H9 (cell line): ENCODE data around the gene SPEG. TPM values are rescaled to one million over a fixed set of nuclear protein-coding genes. Genes with fewer than 3 reads are reported as not detected.

Experiments used
- DNase-seq: peaks from one replicate; pipeline ENCODE4 v3.0.0-alpha.2; 2017
- H2AFZ ChIP-seq: one replicate; pipeline ENCODE4 v1.6.1; 2013; ENCODE audit warnings: mild to moderate bottlenecking, low read length, control low read depth, moderate library complexity
- H2AK5ac ChIP-seq: 2 replicates; pipeline ENCODE4 v1.6.1; 2013; ENCODE audit warnings: low read length, control low read depth, mixed read lengths; ENCODE audit not compliant: insufficient read length
- H2BK120ac ChIP-seq: one replicate; pipeline ENCODE4 v1.6.1; 2013; ENCODE audit warnings: low read depth, mild to moderate bottlenecking, low read length, control low read depth, inconsistent platforms; ENCODE audit not compliant: poor library complexity, severe bottlenecking
- H2BK12ac ChIP-seq: 2 replicates; pipeline ENCODE4 v1.6.1; 2013; ENCODE audit warnings: low read length, control low read depth, mixed read lengths, low read depth; ENCODE audit not compliant: insufficient read length
- H2BK15ac ChIP-seq: 2 replicates; pipeline ENCODE4 v1.6.1; 2013; ENCODE audit warnings: low read depth, low read length, control low read depth
- H2BK20ac ChIP-seq: one replicate; pipeline ENCODE4 v1.6.1; 2013; ENCODE audit warnings: low read depth, mild to moderate bottlenecking, low read length, control low read depth, inconsistent platforms; ENCODE audit not compliant: poor library complexity, severe bottlenecking
- H2BK5ac ChIP-seq: 2 replicates; pipeline ENCODE4 v1.6.1; 2013; ENCODE audit warnings: low read length, control low read depth, mixed read lengths; ENCODE audit not compliant: insufficient read length
- H3K14ac ChIP-seq: 2 replicates; pipeline ENCODE4 v1.6.1; 2013; ENCODE audit warnings: low read length, control low read depth; ENCODE audit not compliant: insufficient read depth
- H3K18ac ChIP-seq: 2 replicates; pipeline ENCODE4 v1.6.1; 2013; ENCODE audit warnings: low read depth, mild to moderate bottlenecking, mixed read lengths, low read length, control low read depth; ENCODE audit not compliant: insufficient read length
- H3K23ac ChIP-seq: 2 replicates; pipeline ENCODE4 v1.6.1; 2013; ENCODE audit warnings: low read length, control low read depth, mixed read lengths, low read depth; ENCODE audit not compliant: insufficient read length
- H3K23me2 ChIP-seq: 2 replicates; pipeline ENCODE4 v1.6.1; 2013; ENCODE audit warnings: low read depth, mild to moderate bottlenecking, mixed read lengths, low read length, control low read depth; ENCODE audit not compliant: insufficient read length, poor library complexity, severe bottlenecking
- H3K27ac ChIP-seq: 2 replicates; pipeline ENCODE4 v1.5.1; 2013; ENCODE audit warnings: low read length, control low read depth, mixed read lengths, low read depth; ENCODE audit not compliant: insufficient read length
- H3K27me3 ChIP-seq: 2 replicates; pipeline ENCODE4 v1.6.1; 2013; ENCODE audit warnings: low read length, control low read depth, inconsistent platforms; ENCODE audit not compliant: insufficient read depth
- H3K4ac ChIP-seq: 2 replicates; pipeline ENCODE4 v1.6.1; 2013; ENCODE audit warnings: low read depth, mild to moderate bottlenecking, control low read depth, inconsistent platforms, low read length, moderate library complexity
- H3K4me1 ChIP-seq: 2 replicates; pipeline ENCODE4 v1.6.1; 2013; ENCODE audit warnings: low read length, control low read depth, inconsistent platforms; ENCODE audit not compliant: insufficient read depth
- H3K4me2 ChIP-seq: 2 replicates; pipeline ENCODE4 v1.6.1; 2013; ENCODE audit warnings: low read length, control low read depth, mixed read lengths; ENCODE audit not compliant: insufficient read length, insufficient read depth
- H3K56ac ChIP-seq: 2 replicates; pipeline ENCODE4 v1.6.1; 2013; ENCODE audit warnings: low read depth, mild to moderate bottlenecking, mixed read lengths, low read length, control low read depth; ENCODE audit not compliant: insufficient read length
- H3K79me1 ChIP-seq: 2 replicates; pipeline ENCODE4 v1.6.1; 2013; ENCODE audit warnings: low read depth, mild to moderate bottlenecking, moderate library complexity, low read length, control low read depth, inconsistent platforms; ENCODE audit not compliant: insufficient read depth, poor library complexity, severe bottlenecking
- H3K79me2 ChIP-seq: 2 replicates; pipeline ENCODE4 v1.6.1; 2013; ENCODE audit warnings: low read length, control low read depth, inconsistent platforms; ENCODE audit not compliant: insufficient read depth
- H3K9ac ChIP-seq: 2 replicates; pipeline ENCODE4 v1.6.1; 2013; ENCODE audit warnings: low read length, control low read depth, mixed read lengths; ENCODE audit not compliant: insufficient read length; ENCODE audit errors: extremely low read depth
- H3K9me3 ChIP-seq: one replicate; pipeline ENCODE4 v1.6.1; 2013; ENCODE audit warnings: low read depth, low read length, inconsistent platforms; ENCODE audit not compliant: control insufficient read depth
- H3T11ph ChIP-seq: one replicate; pipeline ENCODE4 v1.6.1; 2013; ENCODE audit warnings: mild to moderate bottlenecking, low read length, control low read depth, inconsistent platforms
- H4K20me1 ChIP-seq: one replicate; pipeline ENCODE4 v1.6.1; 2013; ENCODE audit not compliant: control insufficient read depth, insufficient read length, insufficient read depth
- H4K5ac ChIP-seq: 2 replicates; pipeline ENCODE4 v1.6.1; 2013; ENCODE audit warnings: low read depth, mild to moderate bottlenecking, mixed read lengths, low read length, control low read depth; ENCODE audit not compliant: insufficient read length
- H4K8ac ChIP-seq: replicated peaks from 2 replicates; pipeline ENCODE4 v1.6.1; 2013; ENCODE audit warnings: low read length, control low read depth, mixed read lengths, low read depth; ENCODE audit not compliant: insufficient read length
- H4K91ac ChIP-seq: 2 replicates; pipeline ENCODE4 v1.6.1; 2013; ENCODE audit warnings: low read depth, mild to moderate bottlenecking, moderate library complexity, mixed read lengths, low read length, control low read depth; ENCODE audit not compliant: insufficient read length
- H3K27ac Mint-ChIP-seq, 3 experiments: 2 replicates in 2 of 3; 3 replicates in 1 of 3; pipeline ENCODE4 v1.8.0; 2020 to 2021; ENCODE audit warnings: mixed read lengths in 3 of 3, mild to moderate bottlenecking in 1 of 3, moderate library complexity in 1 of 3
- H3K27me3 Mint-ChIP-seq: 2 replicates; pipeline ENCODE4 v1.8.0; 2021; ENCODE audit warnings: low read depth, mild to moderate bottlenecking, moderate library complexity, mixed read lengths
- H3K36me3 Mint-ChIP-seq, 3 experiments: 2 replicates in 2 of 3; 3 replicates in 1 of 3; pipeline ENCODE4 v1.8.0; 2020 to 2021; ENCODE audit warnings: low read depth in 3 of 3, mixed read lengths in 3 of 3; ENCODE audit not compliant: insufficient read depth in 1 of 3
- H3K4me1 Mint-ChIP-seq, 2 experiments: 2 replicates each; pipeline ENCODE4 v1.8.0; 2020; ENCODE audit warnings: mixed read lengths in 2 of 2
- H3K4me3 Mint-ChIP-seq, 2 experiments: 2 replicates in 1 of 2; 3 replicates in 1 of 2; pipeline ENCODE4 v1.8.0; 2020 to 2021; ENCODE audit warnings: mild to moderate bottlenecking in 2 of 2, mixed read lengths in 2 of 2, moderate library complexity in 1 of 2
- H3K9me3 Mint-ChIP-seq, 2 experiments: 2 replicates in 1 of 2; 3 replicates in 1 of 2; pipeline ENCODE4 v1.8.0; 2020; ENCODE audit warnings: mild to moderate bottlenecking in 2 of 2, mixed read lengths in 2 of 2, moderate library complexity in 1 of 2
- CTCF ChIP-seq: fragments of 200-600 bp; sonication (generic); conservative IDR thresholded peaks from 3 replicates; pipeline ENCODE4 v1.8.0; 2021; ENCODE audit warnings: antibody characterized with exemption, mild to moderate bottlenecking
- WGBS: extraction: QIAGEN DNeasy Blood & Tissue Kit; methylation state at CpG from one replicate; pipeline ENCODE4 v1.1.7; 2013; ENCODE audit warnings: missing lambda C conversion rate, low lambda C conversion rate, mixed read lengths; ENCODE audit not compliant: insufficient read length; ENCODE audit errors: extremely low coverage; 5-methylcytosine and 5-hydroxymethylcytosine counted together
- total RNA-seq: library from RNA; stranded (reverse); gene quantifications from 2 replicates; pipeline ENCODE4 v1.2.1, GENCODE V29; 2021

The SPEG gene
- total RNA-seq, 1 experiment from 2014 or later = 23.7 TPM

- Histone ChIP-seq H3K27me3 (no peaks in the 10 kb centered on the region), H3K4me1 (peaks cover 5% of the 10 kb centered on the region; the same call in 1 of the 2 replicates), H3K27ac (no peak overlapping the region), H4K20me1 (no peaks in the 10 kb centered on the region), H3K9ac (peak overlapping the region; percentile 51), H2AFZ (no peak overlapping the region), H3K56ac (no peak overlapping the region), H2BK5ac (no peak overlapping the region), H2BK120ac (no peak overlapping the region), H4K91ac (no peak overlapping the region), H2BK15ac (no peak overlapping the region), H2BK12ac (no peak overlapping the region), H4K5ac (no peak overlapping the region), H3K23ac (no peak overlapping the region), H3K4ac (no peak overlapping the region), H3K18ac (no peak overlapping the region), H3K9me3 (no peaks in the 10 kb centered on the region), H3K79me2 (no peaks in the 10 kb centered on the region), H2BK20ac (no peak overlapping the region), H3K4me2 (peak overlapping the region; percentile 94), H4K8ac (no peak overlapping the region), H3K14ac (peak overlapping the region; percentile 57; the same call in 1 of the 2 replicates), H3K23me2 (peaks cover 16% of the 10 kb centered on the region), H3T11ph (no peak overlapping the region), H3K79me1 (no peaks in the 10 kb centered on the region), H2AK5ac (no peak overlapping the region)
- peak overlapping the region in 1 of 3 experiments; percentile 88; a peak in 2 of 7 replicates for H3K27ac Mint-ChIP-seq
- peaks cover 27% of the 10 kb centered on the region for H3K27me3 Mint-ChIP-seq
- no CpG with 5 or more reads among the region's 66 CpGs for WGBS
- peak overlapping the region; percentile 87 to 94 for H3K4me3 Mint-ChIP-seq
- DNase-seq = no peak
- no peak for TF ChIP-seq CTCF
- H3K4me1 Mint-ChIP-seq = peaks cover 26 to 28% of the 10 kb centered on the region in 2 experiments
- H3K9me3 Mint-ChIP-seq = peaks cover 0 to 4% of the 10 kb centered on the region in 2 experiments; a peak in 1 of 5 replicates
- peaks cover 24 to 38% (median 30%) of the 10 kb centered on the region in 3 experiments for H3K36me3 Mint-ChIP-seq
Observed at GRCh38 chr2:219542931-219543595, 108.4 kb downstream of the SPEG start.
